Ascending aorta (tissue), 2 donors: Measurements from ENCODE around the gene HIF1AN. TPM values are rescaled to one million over a fixed set of nuclear protein-coding genes. Genes with fewer than 3 reads are reported as not detected.

Experiments used
- DNase-seq, 2 donors: peaks; one replicate each; pipeline ENCODE4 v3.0.0-alpha.2; 2019; ENCODE audit warnings: low spot score in 2 of 2
- H3K27ac ChIP-seq, 2 donors: fragments of 200-600 bp; sonication (generic); one replicate each; pipeline ENCODE4 v1.5.1; 2016 to 2017; ENCODE audit warnings: mild to moderate bottlenecking in 1 of 2
- H3K27me3 ChIP-seq: fragments of 200-600 bp; sonication (generic); one replicate; pipeline ENCODE4 v1.5.1; 2017
- H3K36me3 ChIP-seq, 2 donors: fragments of 200-600 bp; sonication (generic); one replicate each; pipeline ENCODE4 v1.5.1; 2016
- H3K4me1 ChIP-seq, 2 donors: fragments of 200-600 bp; sonication (generic); one replicate each; pipeline ENCODE4 v1.5.1; 2016 to 2017; ENCODE audit warnings: mild to moderate bottlenecking in 1 of 2
- H3K4me3 ChIP-seq, 2 donors: fragments of 200-600 bp; sonication (generic); one replicate each; pipeline ENCODE4 v1.5.1; 2016 to 2017; ENCODE audit warnings: mild to moderate bottlenecking in 1 of 2
- H3K9me3 ChIP-seq, 2 donors: fragments of 200-600 bp; sonication (generic); one replicate each; pipeline ENCODE4 v1.5.1; 2016
- CTCF ChIP-seq, 3 experiments: fragments of 200-600 bp in 2 of 3; fragments of 450-650 bp in 1 of 3; sonication (generic) in 2 of 3; IDR thresholded peaks; one replicate each; pipeline ENCODE4 v1.5.1; 2016 to 2019; ENCODE audit warnings: antibody characterized with exemption in 3 of 3, mild to moderate bottlenecking in 1 of 3, moderate library complexity in 1 of 3
- intact Hi-C: fragments of 100-400 bp; cut with DNase I; formaldehyde crosslinking; loops from one replicate; pipeline ENCODE4 v1.15.1; 2023
- total RNA-seq: library from RNA; depleted of rRNA; stranded (reverse); fragments of >200 nt; gene quantifications from one replicate; pipeline ENCODE4 v1.1.0, GENCODE V29; 2016

The HIF1AN gene
- total RNA-seq, 1 donor from 2014 or later, result 4.7 TPM

DNA sequence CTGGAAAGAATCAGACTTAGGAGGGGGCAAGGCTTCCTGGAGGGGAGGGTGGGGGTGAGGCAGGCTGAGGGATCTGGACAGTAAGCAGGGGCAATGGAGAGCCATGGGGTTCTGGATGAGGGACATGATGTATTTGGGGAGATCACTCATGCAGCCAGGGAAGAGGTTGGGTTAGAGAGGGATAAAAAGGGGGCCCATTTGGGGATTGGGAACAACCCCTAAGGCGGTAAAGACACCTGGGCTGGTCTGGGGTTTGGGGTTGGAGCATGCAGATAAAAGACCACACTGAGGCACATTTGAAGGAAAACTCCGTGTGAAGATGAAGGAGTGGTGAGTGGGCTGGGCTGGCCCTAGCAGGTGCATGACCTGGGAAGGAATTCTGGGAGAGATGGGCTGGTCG is 30.8 kb downstream of the HIF1AN start:
- TF ChIP-seq CTCF (IDR thresholded peaks at IDR 0.05), result no peak
- DNase-seq, result peak in 1 of 2 donors; percentile 19
- intact Hi-C loops, result no loop called here

GRCh38 chr10:100567249-100567648 is 31.5 kb downstream of the HIF1AN start:
- intact Hi-C loops, result no loop called here
- H3K36me3 ChIP-seq, result no peaks in the 10 kb centered on the region
- H3K27ac ChIP-seq, result no peak overlapping the region
- no peak overlapping the region for H3K4me3 ChIP-seq
- no peak for TF ChIP-seq CTCF (IDR thresholded peaks at IDR 0.05)
- DNase-seq, result peak in 1 of 2 donors; percentile 45
- H3K27me3 ChIP-seq, result peaks cover 1% of the 10 kb centered on the region
- no peaks in the 10 kb centered on the region for H3K9me3 ChIP-seq
- peaks cover under 1 to 3% of the 10 kb centered on the region in 2 donors for H3K4me1 ChIP-seq

More for the DNA sequence above, 30.8 kb downstream of the HIF1AN start:
- H3K27me3 ChIP-seq, result peaks cover 6% of the 10 kb centered on the region
- H3K4me3 ChIP-seq, result no peak overlapping the region
- H3K36me3 ChIP-seq, result no peaks in the 10 kb centered on the region
- no peak overlapping the region for H3K27ac ChIP-seq
- H3K9me3 ChIP-seq, result no peaks in the 10 kb centered on the region
- H3K4me1 ChIP-seq, result peaks cover 2 to 9% of the 10 kb centered on the region in 2 donors

DNA sequence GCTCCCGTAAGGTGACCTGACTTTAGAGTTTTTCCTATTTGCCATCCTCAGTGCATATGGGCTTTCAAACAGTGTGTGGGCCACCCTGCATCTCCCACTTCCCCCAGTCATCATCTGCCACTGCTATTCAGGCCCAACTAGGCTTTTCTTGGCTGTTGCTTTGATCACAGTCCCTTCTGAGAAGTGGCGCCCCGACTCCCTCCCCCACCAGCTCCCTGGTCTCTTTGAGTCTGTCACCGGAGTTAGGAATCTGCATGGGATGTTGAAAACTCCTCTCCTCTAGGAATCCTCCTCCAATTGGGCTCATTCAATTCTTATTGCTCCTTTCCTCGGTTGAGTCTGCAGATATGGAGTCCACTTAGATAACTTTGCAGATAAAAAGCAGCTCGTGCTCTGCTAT is 32.1 kb downstream of the HIF1AN start:
- Histone ChIP-seq H3K27me3 (no peaks in the 10 kb centered on the region), H3K27ac (no peak overlapping the region), H3K9me3 (no peaks in the 10 kb centered on the region), H3K4me1 (no peaks in the 10 kb centered on the region), H3K4me3 (no peak overlapping the region), H3K36me3 (no peaks in the 10 kb centered on the region)
- intact Hi-C loops, result no loop called here
- TF ChIP-seq CTCF (IDR thresholded peaks at IDR 0.05), result no peak
- DNase-seq, result peak in 1 of 2 donors; percentile 34

GRCh38 chr10:100568912-100569311 is 33.2 kb downstream of the HIF1AN start:
- no peaks in the 10 kb centered on the region for H3K9me3 ChIP-seq
- H3K36me3 ChIP-seq, result no peaks in the 10 kb centered on the region
- no peak for TF ChIP-seq CTCF (IDR thresholded peaks at IDR 0.05)
- no peak overlapping the region for H3K4me3 ChIP-seq
- no peaks in the 10 kb centered on the region for H3K27me3 ChIP-seq
- intact Hi-C loops, result no loop called here
- H3K4me1 ChIP-seq, result no peaks in the 10 kb centered on the region
- DNase-seq, result peak in 1 of 2 donors; percentile 27
- H3K27ac ChIP-seq, result no peak overlapping the region

DNA sequence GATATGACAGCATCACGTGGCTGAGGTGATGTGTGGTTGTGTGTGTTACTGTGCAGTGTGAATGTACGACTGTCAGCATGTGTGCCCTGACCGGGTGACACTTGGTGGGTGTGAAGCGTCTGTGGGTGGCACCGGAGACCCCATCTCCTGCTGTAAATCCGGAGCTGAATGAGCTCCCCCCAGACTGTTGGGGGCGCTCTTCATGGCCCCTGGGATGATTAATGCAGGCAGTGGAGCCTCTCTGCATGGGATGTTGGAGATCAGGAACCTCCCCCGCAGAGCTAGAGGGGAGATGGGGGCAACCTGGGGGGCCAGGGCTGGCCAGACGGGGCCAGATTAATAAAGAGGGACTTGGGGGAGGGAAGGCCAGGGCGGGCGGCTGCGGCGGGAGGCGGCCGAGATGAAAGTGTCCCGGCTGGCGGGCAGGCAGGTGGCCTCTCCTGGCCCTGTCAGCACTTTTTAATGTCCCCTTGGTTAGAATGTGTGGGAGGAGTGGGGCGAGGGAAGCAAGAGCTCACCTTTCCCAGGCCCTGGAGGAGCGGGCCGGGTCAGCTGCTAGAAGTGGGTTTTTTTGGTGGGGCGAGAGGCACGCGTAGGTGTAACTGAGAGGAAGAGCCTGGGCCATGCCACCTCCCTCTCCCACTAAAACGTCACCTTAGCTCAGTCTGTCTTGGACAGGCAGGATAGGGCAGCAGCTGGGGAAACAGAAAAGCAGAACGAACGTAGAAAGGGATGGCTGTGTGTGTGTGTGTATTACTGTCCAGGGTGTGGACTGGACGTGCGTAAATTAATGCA is 34.1 kb downstream of the HIF1AN start:
- Histone ChIP-seq H3K4me3 (no peak overlapping the region), H3K27me3 (no peaks in the 10 kb centered on the region), H3K4me1 (no peaks in the 10 kb centered on the region), H3K36me3 (no peaks in the 10 kb centered on the region), H3K27ac (no peak overlapping the region), H3K9me3 (no peaks in the 10 kb centered on the region)
- intact Hi-C loops, result no loop called here
- TF ChIP-seq CTCF (IDR thresholded peaks at IDR 0.05), result no peak
- peak in 1 of 2 donors; percentile 41 for DNase-seq
